H1 (cell line): ENCODE data around the gene TMPRSS11E. TPM values are rescaled to one million over a fixed set of nuclear protein-coding genes. Genes with fewer than 3 reads are reported as not detected.

Experiments
- CTCF ChIA-PET: fragments of 300-600 bp; sonication (Branson Sonifier 250); formaldehyde crosslinking; loops from one replicate; lab custom pipeline; 2021; ENCODE audit not compliant: partially characterized antibody; lab: Charles Lee
- POLR2A ChIA-PET: fragments of 300-600 bp; sonication (Branson Sonifier 250); formaldehyde crosslinking; loops from one replicate; lab custom pipeline; 2021; ENCODE audit warnings: inconsistent platforms; ENCODE audit not compliant: partially characterized antibody; lab: Charles Lee
- DNase-seq, 2 experiments: peaks; one replicate each; pipeline versions ENCODE4 v3.0.0 to v3.0.0-alpha.2; 2010 to 2022; ENCODE audit warnings: low spot score in 2 of 2, low read depth in 1 of 2, mixed read lengths in 1 of 2
- FAIRE-seq: peaks from 2 replicates; lab custom pipeline; 2011; peaks lifted over from hg19 to GRCh38; lab: Jason Lieb, UNC
- H2AFZ ChIP-seq: 2 replicates; pipeline ENCODE4 v1.8.1; 2012; ENCODE audit warnings: low read length, inconsistent platforms
- H2AK5ac ChIP-seq: 2 replicates; pipeline ENCODE4 v1.6.1; 2013; ENCODE audit warnings: low read depth, low read length
- H2BK120ac ChIP-seq: replicated peaks from 2 replicates; pipeline ENCODE3; 2013; ENCODE audit warnings: low read depth, low read length, inconsistent platforms
- H2BK12ac ChIP-seq: 2 replicates; pipeline ENCODE4 v1.6.1; 2013; ENCODE audit warnings: low read depth, low read length
- H2BK15ac ChIP-seq: 2 replicates; pipeline ENCODE4 v1.6.1; 2013; ENCODE audit warnings: low read length
- H2BK20ac ChIP-seq: 2 replicates; pipeline ENCODE4 v1.6.1; 2013; ENCODE audit warnings: low read length
- H2BK5ac ChIP-seq: 2 replicates; pipeline ENCODE4 v1.6.1; 2013; ENCODE audit warnings: low read depth, low read length
- H3K14ac ChIP-seq: 2 replicates; pipeline ENCODE4 v1.6.1; 2013; ENCODE audit warnings: inconsistent platforms; ENCODE audit not compliant: insufficient read length
- H3K18ac ChIP-seq: 2 replicates; pipeline ENCODE4 v1.6.1; 2013; ENCODE audit warnings: low read length; ENCODE audit errors: extremely low read depth
- H3K23ac ChIP-seq: 2 replicates; pipeline ENCODE4 v1.6.1; 2013; ENCODE audit warnings: inconsistent platforms; ENCODE audit not compliant: insufficient read length
- H3K23me2 ChIP-seq: 2 replicates; pipeline ENCODE4 v1.6.1; 2013; ENCODE audit warnings: low read depth, low read length
- H3K27ac ChIP-seq: 2 replicates; pipeline ENCODE4 v1.6.1; 2011; ENCODE audit warnings: low read depth, low read length, inconsistent platforms
- H3K27me3 ChIP-seq, 4 experiments: replicated peaks in 1 of 4; 1 replicate in 1 of 4; 2 replicates in 3 of 4; pipeline versions ENCODE4 v1.6.1 to v1.8.1; 2011 to 2013; ENCODE audit warnings: low read length in 3 of 4, mild to moderate bottlenecking in 3 of 4, inconsistent platforms in 2 of 4, mixed read lengths in 2 of 4, moderate library complexity in 1 of 4; ENCODE audit not compliant: control insufficient read depth in 3 of 4, insufficient read depth in 3 of 4; ENCODE audit errors: extremely low read depth in 1 of 4
- H3K36me3 ChIP-seq, 4 experiments: 2 replicates each; pipeline versions ENCODE4 v1.6.1 to v1.8.1; 2011 to 2013; ENCODE audit warnings: mild to moderate bottlenecking in 4 of 4, low read length in 3 of 4, moderate library complexity in 2 of 4, control low read depth in 1 of 4, inconsistent platforms in 1 of 4; ENCODE audit not compliant: insufficient read depth in 4 of 4, control insufficient read depth in 2 of 4
- H3K4ac ChIP-seq: replicated peaks from 2 replicates; pipeline ENCODE3; 2013; ENCODE audit warnings: low read length, low read depth, mixed read lengths, inconsistent platforms; ENCODE audit not compliant: insufficient read length
- H3K4me1 ChIP-seq, 4 experiments: replicated peaks in 1 of 4; 1 replicate in 1 of 4; 2 replicates in 3 of 4; pipeline versions ENCODE4 v1.6.1 to v1.8.1; 2011 to 2013; ENCODE audit warnings: low read length in 3 of 4, inconsistent platforms in 2 of 4, mixed read lengths in 1 of 4; ENCODE audit not compliant: insufficient read depth in 4 of 4, control insufficient read depth in 3 of 4
- H3K4me2 ChIP-seq, 2 experiments: 2 replicates each; pipeline versions ENCODE4 v1.6.1 to v1.8.1; 2011 to 2013; ENCODE audit warnings: low read depth in 2 of 2, low read length in 2 of 2, control low read depth in 1 of 2, inconsistent platforms in 1 of 2, mild to moderate bottlenecking in 1 of 2; ENCODE audit not compliant: insufficient read depth in 1 of 2
- H3K4me3 ChIP-seq, 4 experiments: fragments of 200-600, 300-600 bp in 1 of 4; sonication (generic), shearing (Covaris generic), sonication (Bioruptor Twin) in 1 of 4; 2 replicates each; pipeline versions ENCODE4 v1.5.1 to v1.8.1; 2011 to 2016; ENCODE audit warnings: low read length in 4 of 4, low read depth in 3 of 4, control low read depth in 2 of 4, inconsistent platforms in 2 of 4, mild to moderate bottlenecking in 2 of 4, mixed read lengths in 1 of 4, moderate library complexity in 1 of 4; ENCODE audit not compliant: insufficient read depth in 2 of 4; ENCODE audit errors: extremely low read depth in 1 of 4
- H3K56ac ChIP-seq: replicated peaks from 2 replicates; pipeline ENCODE3; 2013; ENCODE audit warnings: low read depth, mild to moderate bottlenecking, mixed read lengths, low read length, inconsistent platforms; ENCODE audit not compliant: insufficient read length
- H3K79me1 ChIP-seq: 2 replicates; pipeline ENCODE4 v1.6.1; 2013; ENCODE audit warnings: low read depth, low read length, control low read depth
- H3K79me2 ChIP-seq, 2 experiments: 2 replicates each; pipeline versions ENCODE4 v1.6.1 to v1.8.1; 2012 to 2013; ENCODE audit warnings: low read length in 2 of 2, mild to moderate bottlenecking in 2 of 2, inconsistent platforms in 1 of 2; ENCODE audit not compliant: insufficient read depth in 2 of 2, control insufficient read depth in 1 of 2
- H3K9ac ChIP-seq, 4 experiments: replicated peaks in 1 of 4; 1 replicate in 1 of 4; 2 replicates in 3 of 4; pipeline versions ENCODE4 v1.6.1 to v1.8.1; 2011 to 2013; ENCODE audit warnings: low read depth in 3 of 4, low read length in 3 of 4, control low read depth in 2 of 4, mild to moderate bottlenecking in 2 of 4, moderate library complexity in 2 of 4, inconsistent platforms in 1 of 4; ENCODE audit errors: extremely low read depth in 1 of 4
- H3K9me3 ChIP-seq, 2 experiments: 2 replicates each; pipeline versions ENCODE4 v1.6.1 to v1.8.1; 2012 to 2013; ENCODE audit warnings: mild to moderate bottlenecking in 2 of 2, moderate library complexity in 2 of 2, control low read depth in 1 of 2, inconsistent platforms in 1 of 2, low read depth in 1 of 2, low read length in 1 of 2, mixed read lengths in 1 of 2; ENCODE audit not compliant: insufficient read depth in 2 of 2
- H4K20me1 ChIP-seq, 2 experiments: replicated peaks in 1 of 2; 2 replicates each; pipeline versions ENCODE3 to v1.8.1; 2011 to 2013; ENCODE audit warnings: inconsistent platforms in 2 of 2, low read length in 2 of 2, mild to moderate bottlenecking in 1 of 2; ENCODE audit not compliant: insufficient read depth in 2 of 2, control insufficient read depth in 1 of 2
- H4K5ac ChIP-seq: 2 replicates; pipeline ENCODE4 v1.6.1; 2013; ENCODE audit warnings: low read length, low read depth, mixed read lengths, inconsistent platforms; ENCODE audit not compliant: insufficient read length
- H4K8ac ChIP-seq: 2 replicates; pipeline ENCODE4 v1.8.0; 2013; ENCODE audit warnings: mild to moderate bottlenecking, moderate library complexity, low read length, inconsistent platforms; ENCODE audit not compliant: insufficient read depth; ENCODE audit errors: extremely low read depth
- H4K91ac ChIP-seq: replicated peaks from 2 replicates; pipeline ENCODE3; 2013; ENCODE audit warnings: low read length, mixed read lengths, inconsistent platforms; ENCODE audit not compliant: insufficient read length
- BACH1 ChIP-seq: IDR thresholded peaks from 2 replicates; pipeline ENCODE4 v1.6.1; 2012; ENCODE audit warnings: low read length, improper control_type of control experiment
- CHD2 ChIP-seq: IDR thresholded peaks from 2 replicates; pipeline ENCODE4 v1.6.1; 2012; ENCODE audit warnings: low read length, improper control_type of control experiment
- EZH2 ChIP-seq: fragments of 200-600 bp; sonication (generic); IDR thresholded peaks from 2 replicates; pipeline ENCODE4 v1.7.1; 2012; ENCODE audit warnings: low read depth, mild to moderate bottlenecking, moderate library complexity, low read length, inconsistent platforms; ENCODE audit not compliant: severe bottlenecking
- JUND ChIP-seq: IDR thresholded peaks from 2 replicates; pipeline ENCODE4 v1.6.1; 2011; ENCODE audit warnings: mild to moderate bottlenecking, improper control_type of control experiment, low read length
- NRF1 ChIP-seq: IDR thresholded peaks from 2 replicates; pipeline ENCODE4 v1.6.1; 2011; ENCODE audit warnings: mild to moderate bottlenecking, low read depth, low read length, improper control_type of control experiment
- PHF8 ChIP-seq: fragments of 200-600 bp; sonication (generic); conservative IDR thresholded peaks from 2 replicates; pipeline ENCODE4 v1.7.1; 2012; ENCODE audit warnings: low read depth, mild to moderate bottlenecking, inconsistent platforms, low read length, moderate library complexity
- POLR2A ChIP-seq, 2 experiments: IDR thresholded peaks; 1 replicate in 1 of 2; 2 replicates in 1 of 2; pipeline ENCODE4 v1.6.1; 2011; ENCODE audit warnings: low read depth in 2 of 2, low read length in 2 of 2, mild to moderate bottlenecking in 2 of 2; ENCODE audit errors: control extremely low read depth in 1 of 2
- POU5F1 ChIP-seq: IDR thresholded peaks from 2 replicates; pipeline ENCODE4 v1.6.1; 2011; ENCODE audit warnings: low read depth, mild to moderate bottlenecking, low read length, moderate library complexity
- RBBP5 ChIP-seq: IDR thresholded peaks from 2 replicates; pipeline ENCODE4 v1.7.1; 2012; ENCODE audit warnings: low read depth, mild to moderate bottlenecking, inconsistent platforms, low read length, moderate library complexity, borderline replicate concordance
- RXRA ChIP-seq: IDR thresholded peaks from 2 replicates; pipeline ENCODE4 v1.6.1; 2011; ENCODE audit warnings: low read depth, mild to moderate bottlenecking, low read length, moderate library complexity; ENCODE audit not compliant: insufficient read depth
- SAP30 ChIP-seq: fragments of 300-600 bp; sonication (generic); IDR thresholded peaks from 2 replicates; pipeline ENCODE4 v1.7.1; 2012; ENCODE audit warnings: low read length, moderate library complexity, mild to moderate bottlenecking, inconsistent platforms; ENCODE audit not compliant: insufficient read depth, insufficient replicate concordance
- SIRT6 ChIP-seq: IDR thresholded peaks from one replicate; pipeline ENCODE4 v1.7.1; 2012; ENCODE audit warnings: low read length, inconsistent platforms
- SRF ChIP-seq: IDR thresholded peaks from 2 replicates; pipeline ENCODE4 v1.6.1; 2011; ENCODE audit warnings: mild to moderate bottlenecking, low read depth, low read length, moderate library complexity
- TEAD4 ChIP-seq: IDR thresholded peaks from 2 replicates; pipeline ENCODE4 v1.6.1; 2012; ENCODE audit warnings: low read depth, low read length, inconsistent platforms, mixed read lengths
- USF2 ChIP-seq: IDR thresholded peaks from 2 replicates; pipeline ENCODE4 v1.6.1; 2011; ENCODE audit warnings: low read length, improper control_type of control experiment
- YY1 ChIP-seq: IDR thresholded peaks from 2 replicates; pipeline ENCODE4 v1.6.1; 2011; ENCODE audit warnings: low read depth, mild to moderate bottlenecking, low read length
- polyA plus RNA-seq, 7 experiments: library from polyadenylated mRNA; depleted of rRNA in 3 of 7; stranded (reverse) in 5 of 7; unstranded in 2 of 7; fragments of >200 nt in 5 of 7; fragments of 200-250 nt in 2 of 7; gene quantifications; 1 replicate in 5 of 7; 2 replicates in 1 of 7; 4 replicates in 1 of 7; pipeline versions ENCODE4 v1.2.1 to v1.2.3, GENCODE V29; 2011 to 2013; ENCODE audit warnings: missing spikeins in 2 of 7, mixed read lengths in 2 of 7
- total RNA-seq: library from RNA; stranded (reverse); fragmentation: NEBNext Ultra II Directional; extraction: Animal tissue kit (Norgen Biotek cat#: 25700); gene quantifications from 2 replicates; pipeline ENCODE4 v1.2.1, GENCODE V29; 2021

Gene TMPRSS11E
- total and polyA plus RNA-seq, 2 of the 8 experiments (the other 6 are each of a cell fraction or from before 2014, with no cell fraction given): 0.38 to 0.71 TPM

GRCh38 chr4:68445111-68445510 is 2.2 kb upstream of the TMPRSS11E start:
- H2BK20ac ChIP-seq: no peak overlapping the region
- H3K9me3 ChIP-seq: no peaks in the 10 kb centered on the region
- H2AFZ ChIP-seq: no peak overlapping the region
- H3K23me2 ChIP-seq: no peaks in the 10 kb centered on the region
- peaks cover 0 to 8% (median 1%) of the 10 kb centered on the region in 4 experiments; a peak in 2 of 7 replicates for H3K4me1 ChIP-seq
- no peak overlapping the region for H3K9ac ChIP-seq
- ChIA-PET CTCF (no interaction called here), POLR2A (no interaction called here)
- H3K18ac ChIP-seq: no peak overlapping the region
- no peak overlapping the region for H4K91ac ChIP-seq
- H3K79me2 ChIP-seq: no peaks in the 10 kb centered on the region
- H3K4me2 ChIP-seq: no peak overlapping the region
- H3K23ac ChIP-seq: no peak overlapping the region
- H3K4me3 ChIP-seq: no peak overlapping the region
- H2BK15ac ChIP-seq: no peak overlapping the region
- no peak overlapping the region for H3K27ac ChIP-seq
- no peak overlapping the region for H4K5ac ChIP-seq
- no peaks in the 10 kb centered on the region for H4K20me1 ChIP-seq
- H2BK12ac ChIP-seq: no peak overlapping the region
- no peak for DNase-seq
- no peak overlapping the region for H2AK5ac ChIP-seq
- H3K36me3 ChIP-seq: no peaks in the 10 kb centered on the region
- no peak overlapping the region for H3K56ac ChIP-seq
- H3K4ac ChIP-seq: no peak overlapping the region
- no peak overlapping the region for H3K14ac ChIP-seq
- FAIRE-seq: no peak
- no peaks in the 10 kb centered on the region for H3K79me1 ChIP-seq
- no peak overlapping the region for H2BK5ac ChIP-seq
- H3K27me3 ChIP-seq: no peaks in the 10 kb centered on the region
- H2BK120ac ChIP-seq: no peak overlapping the region
- no peak overlapping the region for H4K8ac ChIP-seq
- TF ChIP-seq SRF: no peak
- no peak for TF ChIP-seq POU5F1
- no peak for TF ChIP-seq SIRT6
- TF ChIP-seq RXRA: no peak
- no peak for TF ChIP-seq TEAD4
- no peak for TF ChIP-seq BACH1
- TF ChIP-seq USF2: no peak
- no peak for TF ChIP-seq JUND
- no peak for TF ChIP-seq PHF8
- TF ChIP-seq YY1: no peak
- no peak for TF ChIP-seq RBBP5
- TF ChIP-seq CHD2: no peak
- no peak for TF ChIP-seq EZH2
- TF ChIP-seq SAP30: no peak
- no peak for TF ChIP-seq POLR2A (IDR thresholded peaks at IDR 0.05; ENCODE audit: control extremely low read depth in 1 of 2, low read depth in 2 of 2, low read length in 2 of 2)
- TF ChIP-seq NRF1: no peak
